Lower lobe of right lung (tissue), 2 donors: ENCODE results near the gene ADAMTS13. TPM values are rescaled to one million over a fixed set of nuclear protein-coding genes. Genes with fewer than 3 reads are reported as not detected.

Experiments
- ATAC-seq, 2 donors: fragments of 200-7000 bp; cut with Tn5 transposase; one replicate each; pipeline ENCODE4 v1.9.1; 2020 to 2022; ENCODE audit warnings: mild to moderate bottlenecking in 2 of 2, moderate library complexity in 2 of 2
- DNase-seq: peaks from one replicate; pipeline ENCODE4 v3.0.0-alpha.2; 2020
- H3K27ac ChIP-seq: fragments of 200-600 bp; one replicate; pipeline ENCODE4 v1.8.0; 2022
- H3K27me3 ChIP-seq: fragments of 200-600 bp; one replicate; pipeline ENCODE4 v1.8.0; 2022; ENCODE audit warnings: low read depth
- H3K36me3 ChIP-seq: fragments of 200-600 bp; one replicate; pipeline ENCODE4 v1.8.0; 2022; ENCODE audit warnings: mild to moderate bottlenecking
- H3K4me1 ChIP-seq: fragments of 200-600 bp; one replicate; pipeline ENCODE4 v1.8.0; 2022
- H3K4me3 ChIP-seq: fragments of 200-600 bp; one replicate; pipeline ENCODE4 v1.8.0; 2022; ENCODE audit warnings: mild to moderate bottlenecking
- H3K9me3 ChIP-seq: fragments of 200-600 bp; one replicate; pipeline ENCODE4 v1.8.0; 2022
- intact Hi-C: fragments of 100-400 bp; cut with DNase I; formaldehyde crosslinking; loops from one replicate; pipeline ENCODE4 v1.11.0; 2022
- total RNA-seq: library from RNA; stranded (reverse); fragmentation: NEBNext Ultra II Directional; extraction: Animal tissue kit (Norgen Biotek cat#: 25700); gene quantifications from one replicate; pipeline ENCODE4 v1.2.1, GENCODE V29; 2021
- TF ChIP-seq, protein P1 (sequence below): fragments of 200-600 bp; IDR thresholded peaks from one replicate; pipeline ENCODE4 v1.8.0; 2022; ENCODE audit warnings: antibody characterized with exemption, mild to moderate bottlenecking
- donor health status: DM: no; HTN: yes; CAD: no; lungs with severe emphysema.

Gene ADAMTS13
- total RNA-seq, 1 donor from 2014 or later, result 1.9 TPM

DNA sequence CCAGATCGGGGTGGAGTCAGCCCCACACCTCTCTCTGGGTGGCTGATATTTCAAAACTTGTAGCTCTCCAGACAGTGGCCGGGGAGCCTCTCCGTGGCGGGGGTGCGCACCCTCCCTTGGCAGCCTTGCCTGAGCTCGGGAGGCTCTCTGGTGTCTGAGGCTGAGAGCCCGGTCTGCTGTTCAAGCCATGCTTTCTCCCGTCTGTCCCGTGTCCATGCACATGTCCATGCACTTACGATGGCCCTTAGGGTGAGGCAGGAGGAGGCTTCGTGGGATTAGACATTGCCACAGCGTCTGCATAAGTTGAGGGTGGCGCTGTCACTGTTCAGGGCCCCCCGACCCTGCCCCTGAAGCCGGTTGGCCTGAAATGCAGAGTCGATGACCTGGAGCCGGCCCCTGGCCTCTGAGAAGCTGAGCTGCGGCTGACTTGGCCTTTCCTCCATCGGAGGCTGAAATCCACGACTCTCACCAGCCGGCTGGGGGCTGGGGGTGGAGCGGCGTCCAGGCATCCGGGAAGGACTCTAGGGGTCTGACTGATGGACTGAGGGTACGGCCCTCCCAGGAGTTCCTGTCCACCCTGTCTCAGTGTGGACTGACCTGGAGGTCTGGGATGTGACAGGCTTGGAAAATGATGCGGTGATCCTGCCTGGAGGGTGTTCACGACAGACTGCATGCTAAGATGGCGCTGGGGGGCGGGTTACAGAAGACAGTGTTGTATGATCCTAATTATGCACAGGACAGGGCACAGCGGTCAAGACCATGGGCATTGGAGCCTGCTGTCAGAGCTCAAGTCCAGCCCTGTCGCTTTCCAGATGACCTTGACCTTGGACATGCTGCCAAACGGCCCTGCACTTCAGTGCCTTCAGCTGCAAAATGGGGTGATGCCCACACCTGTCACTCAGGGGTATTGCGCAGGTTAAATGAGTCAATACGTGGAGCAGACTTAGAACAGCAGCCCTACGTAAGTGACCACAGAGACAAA is 75.0 kb downstream of the ADAMTS13 start:
- H3K9me3 ChIP-seq, result peaks cover 10% of the 10 kb centered on the region
- H3K4me1 ChIP-seq, result peaks cover 5% of the 10 kb centered on the region
- intact Hi-C loops, result no loop called here
- TF ChIP-seq, protein P1, sequence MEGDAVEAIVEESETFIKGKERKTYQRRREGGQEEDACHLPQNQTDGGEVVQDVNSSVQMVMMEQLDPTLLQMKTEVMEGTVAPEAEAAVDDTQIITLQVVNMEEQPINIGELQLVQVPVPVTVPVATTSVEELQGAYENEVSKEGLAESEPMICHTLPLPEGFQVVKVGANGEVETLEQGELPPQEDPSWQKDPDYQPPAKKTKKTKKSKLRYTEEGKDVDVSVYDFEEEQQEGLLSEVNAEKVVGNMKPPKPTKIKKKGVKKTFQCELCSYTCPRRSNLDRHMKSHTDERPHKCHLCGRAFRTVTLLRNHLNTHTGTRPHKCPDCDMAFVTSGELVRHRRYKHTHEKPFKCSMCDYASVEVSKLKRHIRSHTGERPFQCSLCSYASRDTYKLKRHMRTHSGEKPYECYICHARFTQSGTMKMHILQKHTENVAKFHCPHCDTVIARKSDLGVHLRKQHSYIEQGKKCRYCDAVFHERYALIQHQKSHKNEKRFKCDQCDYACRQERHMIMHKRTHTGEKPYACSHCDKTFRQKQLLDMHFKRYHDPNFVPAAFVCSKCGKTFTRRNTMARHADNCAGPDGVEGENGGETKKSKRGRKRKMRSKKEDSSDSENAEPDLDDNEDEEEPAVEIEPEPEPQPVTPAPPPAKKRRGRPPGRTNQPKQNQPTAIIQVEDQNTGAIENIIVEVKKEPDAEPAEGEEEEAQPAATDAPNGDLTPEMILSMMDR, result no peak
- peak overlapping the region; percentile 18 for H3K27ac ChIP-seq
- peak; percentile 27 for DNase-seq
- H3K36me3 ChIP-seq, result no peaks in the 10 kb centered on the region
- H3K4me3 ChIP-seq, result no peak overlapping the region
- ATAC-seq, result no peak
- H3K27me3 ChIP-seq, result peaks cover 11% of the 10 kb centered on the region

DNA sequence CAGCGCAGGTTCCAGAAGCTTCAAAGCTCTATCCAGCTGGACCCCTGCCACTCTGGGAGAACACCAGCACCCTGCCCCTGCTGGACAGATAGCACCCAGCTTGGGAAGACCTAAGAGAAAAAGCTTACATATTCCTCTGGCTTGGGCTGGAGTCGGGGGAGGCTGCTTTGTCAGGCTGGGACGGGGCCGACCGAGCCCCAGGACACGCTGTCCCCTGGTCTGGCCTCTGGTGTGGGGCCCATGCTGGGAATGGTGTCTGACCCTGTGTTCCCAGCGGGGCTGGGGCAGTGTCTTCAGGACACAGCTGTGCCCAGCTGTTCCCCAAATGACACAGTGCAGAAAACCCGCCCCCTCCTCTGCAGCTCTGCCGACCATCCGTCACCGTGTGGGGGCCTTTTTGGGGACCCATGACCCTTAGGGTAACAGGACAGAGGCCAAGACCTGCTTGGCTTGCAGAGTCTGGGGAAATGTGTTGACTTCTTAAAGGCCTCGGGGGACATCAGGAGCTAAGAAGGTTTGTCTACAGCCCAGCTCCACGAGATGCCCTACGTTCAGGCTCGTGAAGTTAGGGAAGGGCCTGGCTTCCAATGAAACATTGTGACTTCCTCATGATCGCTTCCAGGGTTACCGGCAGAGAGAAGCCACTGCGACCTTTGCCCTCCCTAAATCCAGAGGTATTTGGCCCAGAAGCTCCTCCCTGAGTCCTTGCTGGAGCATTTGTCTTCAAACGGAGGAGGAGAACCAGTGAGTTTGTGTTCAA is 77.1 kb downstream of the ADAMTS13 start:
- peaks cover 14% of the 10 kb centered on the region for H3K9me3 ChIP-seq
- peak overlapping the region; percentile 64 for H3K27ac ChIP-seq
- H3K4me1 ChIP-seq, result peaks cover 5% of the 10 kb centered on the region
- intact Hi-C loops, result no loop called here
- peak; percentile 72 to 84 for ATAC-seq
- TF ChIP-seq, protein P1, result peak; percentile 18
- H3K27me3 ChIP-seq, result peaks cover 11% of the 10 kb centered on the region
- H3K4me3 ChIP-seq, result no peak overlapping the region
- DNase-seq, result peak; percentile 56
- no peaks in the 10 kb centered on the region for H3K36me3 ChIP-seq

DNA sequence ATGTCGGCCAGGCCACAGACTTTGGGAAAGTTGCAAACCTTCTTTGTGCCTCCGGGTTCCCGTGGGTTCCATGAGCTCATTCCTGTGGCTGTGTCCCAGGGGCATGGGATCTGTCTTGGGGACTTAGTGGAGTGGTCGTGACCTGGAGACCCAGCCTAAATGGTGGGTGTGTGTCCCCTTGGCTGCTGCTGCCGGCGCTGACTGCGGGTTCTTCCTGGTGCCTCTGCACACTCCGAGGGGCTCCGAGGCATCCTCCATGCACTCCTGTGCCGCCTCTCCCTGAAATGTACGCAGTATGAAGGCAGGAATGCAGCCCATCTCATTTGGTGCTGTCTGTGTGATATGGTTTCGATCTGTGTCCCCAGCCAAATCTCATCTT is 77.7 kb downstream of the ADAMTS13 start:
- intact Hi-C loops, result no loop called here
- H3K27ac ChIP-seq, result peak overlapping the region; percentile 64
- no peak for ATAC-seq

DNA sequence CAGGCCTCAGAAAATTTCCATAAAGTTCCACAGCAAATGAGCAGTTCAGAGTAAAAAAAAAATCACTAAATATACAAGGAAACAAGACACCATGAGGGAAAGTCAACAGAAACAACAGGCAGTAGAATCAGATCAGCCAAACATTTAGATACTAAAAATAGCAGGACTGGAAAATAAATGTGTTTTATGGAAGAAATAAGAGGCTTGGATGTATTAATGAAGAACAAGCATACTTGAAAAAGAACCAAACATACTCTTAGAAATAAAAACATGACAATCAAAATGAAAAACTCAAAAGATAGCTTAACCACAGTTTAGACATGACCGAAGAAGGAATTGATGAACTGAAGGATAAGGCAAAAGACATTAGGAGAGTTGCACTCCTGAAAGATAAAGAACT is 79.9 kb downstream of the ADAMTS13 start:
- no peak overlapping the region for H3K4me3 ChIP-seq
- no peak for DNase-seq
- H3K9me3 ChIP-seq, result peaks cover 14% of the 10 kb centered on the region
- H3K27ac ChIP-seq, result no peak overlapping the region
- intact Hi-C loops, result no loop called here
- no peak for ATAC-seq
- TF ChIP-seq, protein P1, result no peak
- peaks cover 18% of the 10 kb centered on the region for H3K4me1 ChIP-seq
- H3K27me3 ChIP-seq, result peaks cover 4% of the 10 kb centered on the region
- H3K36me3 ChIP-seq, result no peaks in the 10 kb centered on the region

More for the DNA sequence above, 77.7 kb downstream of the ADAMTS13 start:
- H3K9me3 ChIP-seq, result peaks cover 14% of the 10 kb centered on the region
- no peak for DNase-seq
- TF ChIP-seq, protein P1, result no peak
- peaks cover 11% of the 10 kb centered on the region for H3K27me3 ChIP-seq
- no peaks in the 10 kb centered on the region for H3K36me3 ChIP-seq
- H3K4me1 ChIP-seq, result peaks cover 5% of the 10 kb centered on the region
- no peak overlapping the region for H3K4me3 ChIP-seq

DNA sequence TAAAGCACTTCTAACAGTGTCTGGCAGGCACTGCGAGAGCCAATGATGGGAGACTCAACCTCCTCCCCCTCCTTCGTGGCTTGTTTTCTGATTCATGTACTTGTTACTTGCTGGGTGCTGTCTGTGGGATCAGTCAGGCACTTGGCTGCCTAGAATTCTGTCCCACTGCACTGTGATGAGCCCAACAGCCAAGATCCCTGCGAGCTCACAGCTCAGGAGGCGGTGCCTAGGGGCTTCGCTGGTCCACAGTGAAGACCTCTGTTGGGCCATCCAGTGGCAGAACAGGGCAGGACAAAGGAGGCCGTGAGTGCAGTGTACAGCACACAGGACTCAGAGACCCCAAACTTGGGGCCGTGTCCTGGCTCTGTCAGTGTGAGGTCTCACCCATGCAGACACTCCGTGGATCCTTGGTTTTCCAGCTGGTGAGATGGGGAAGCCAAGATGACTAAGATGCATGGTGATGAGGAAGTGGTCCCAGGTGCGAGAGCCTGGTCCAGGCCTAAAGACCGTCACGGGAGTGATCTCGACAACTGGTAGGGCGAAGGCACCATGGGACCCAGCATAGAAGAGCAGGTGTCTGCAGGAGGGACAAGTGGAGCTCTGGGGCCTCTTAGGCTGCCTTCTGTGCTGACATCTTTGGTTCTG is 83.1 kb downstream of the ADAMTS13 start:
- Histone ChIP-seq H3K27ac (peak overlapping the region; percentile 69), H3K27me3 (no peaks in the 10 kb centered on the region), H3K36me3 (no peaks in the 10 kb centered on the region), H3K4me1 (peaks cover 31% of the 10 kb centered on the region), H3K9me3 (peaks cover 14% of the 10 kb centered on the region), H3K4me3 (no peak overlapping the region)
- TF ChIP-seq, protein P1, result no peak
- intact Hi-C loops, result no loop called here
- ATAC-seq (no peak), DNase-seq (no peak)
